ENCODE measurements around the gene GRK2.

Gene GRK2

DNA sequence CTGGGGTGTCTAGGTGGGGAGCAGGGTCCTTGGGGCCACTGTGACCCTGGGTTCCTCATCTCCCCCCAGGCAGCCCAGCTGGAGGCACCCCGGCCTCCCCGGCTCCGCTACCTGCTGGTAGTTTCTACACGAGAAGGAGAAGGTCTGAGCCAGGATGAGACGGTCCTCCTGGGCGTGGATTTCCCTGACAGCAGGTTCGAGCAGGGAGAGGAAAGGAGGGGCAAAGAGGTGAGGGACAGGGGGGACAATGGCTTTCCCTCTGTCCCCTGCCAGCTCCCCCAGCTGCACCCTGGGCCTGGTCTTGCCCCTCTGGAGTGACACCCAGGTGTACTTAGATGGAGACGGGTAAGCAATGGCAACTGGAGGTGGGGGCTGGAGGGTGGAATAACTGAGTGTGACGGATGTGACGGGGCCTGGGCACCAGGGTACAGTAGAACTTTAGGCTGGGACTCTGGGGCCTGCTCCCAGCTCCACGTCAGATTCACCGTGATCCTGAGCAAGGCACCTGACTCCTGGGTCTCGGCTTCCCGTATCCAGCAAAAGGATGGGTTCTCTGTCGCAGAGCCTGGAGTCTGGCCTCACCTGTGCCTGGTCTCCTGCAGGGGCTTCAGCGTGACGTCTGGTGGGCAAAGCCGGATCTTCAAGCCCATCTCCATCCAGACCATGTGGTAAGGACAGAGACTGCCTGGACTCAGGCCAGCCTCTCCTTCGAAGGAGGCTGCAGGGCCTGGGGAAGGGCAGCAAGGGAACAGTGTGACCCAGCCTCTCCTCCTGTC, 40.7 kb downstream of the GRK2 start:
- TF ChIP-seq L3MBTL2 (conservative IDR thresholded peaks at IDR 0.05) (no peak), TARDBP (IDR thresholded peaks at IDR 0.05) (no peak), SP1 (IDR thresholded peaks at IDR 0.05) (no peak), ARNT (IDR thresholded peaks at IDR 0.05) (no peak), BHLHE40 (IDR thresholded peaks at IDR 0.05; ENCODE audit: borderline replicate concordance) (no peak), HDGF (IDR thresholded peaks at IDR 0.05; ENCODE audit: borderline replicate concordance) (no peak), FOXK2 (IDR thresholded peaks at IDR 0.05) (no peak), ZNF384 (IDR thresholded peaks at IDR 0.05) (no peak), LEF1 (IDR thresholded peaks at IDR 0.05; ENCODE audit: borderline replicate concordance) (no peak), FOXM1 (IDR thresholded peaks at IDR 0.05; ENCODE audit: borderline replicate concordance) (no peak), CTBP1 (IDR thresholded peaks at IDR 0.05; ENCODE audit: borderline replicate concordance) (no peak), SUZ12 (IDR thresholded peaks at IDR 0.05) (no peak)
- TF ChIP-seq, protein P1, sequence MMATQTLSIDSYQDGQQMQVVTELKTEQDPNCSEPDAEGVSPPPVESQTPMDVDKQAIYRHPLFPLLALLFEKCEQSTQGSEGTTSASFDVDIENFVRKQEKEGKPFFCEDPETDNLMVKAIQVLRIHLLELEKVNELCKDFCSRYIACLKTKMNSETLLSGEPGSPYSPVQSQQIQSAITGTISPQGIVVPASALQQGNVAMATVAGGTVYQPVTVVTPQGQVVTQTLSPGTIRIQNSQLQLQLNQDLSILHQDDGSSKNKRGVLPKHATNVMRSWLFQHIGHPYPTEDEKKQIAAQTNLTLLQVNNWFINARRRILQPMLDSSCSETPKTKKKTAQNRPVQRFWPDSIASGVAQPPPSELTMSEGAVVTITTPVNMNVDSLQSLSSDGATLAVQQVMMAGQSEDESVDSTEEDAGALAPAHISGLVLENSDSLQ (IDR thresholded peaks at IDR 0.05), result no peak
- ChIA-PET POLR2A (interaction anchor here (0.7 to 2.0 kb wide), 2 partner anchors 11 to 18 kb away, joined by 3 to 6 read pairs; partner anchors contain the start of gene ANKRD13D), CTCF (interaction anchor here (1.2 kb wide), 1 partner anchor 11 kb away, joined by 4 read pairs; no protein-coding TSS in a partner anchor)
- no peak for DNase-seq (ENCODE audit: extremely low spot score)

DNA sequence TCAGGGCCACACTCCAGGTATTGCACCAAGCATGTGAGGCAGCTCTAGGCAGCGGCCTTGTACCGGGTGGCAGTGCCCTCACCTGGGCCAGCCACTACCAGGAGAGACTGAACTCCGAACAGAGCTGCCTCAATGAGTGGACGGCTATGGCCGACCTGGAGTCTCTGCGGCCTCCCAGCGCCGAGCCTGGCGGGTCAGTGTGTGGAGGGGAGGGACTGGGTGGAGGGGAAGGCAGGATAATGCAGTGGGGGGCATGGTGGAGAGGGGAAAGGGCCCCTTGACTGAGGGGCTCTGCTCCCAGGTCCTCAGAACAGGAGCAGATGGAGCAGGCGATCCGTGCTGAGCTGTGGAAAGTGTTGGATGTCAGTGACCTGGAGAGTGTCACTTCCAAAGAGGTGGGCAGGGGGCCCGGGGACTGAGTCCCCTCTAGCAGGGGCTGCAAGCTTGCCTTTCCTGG, 41.3 kb downstream of the GRK2 start:
- TF ChIP-seq, protein P1 (IDR thresholded peaks at IDR 0.05), result no peak
- TF ChIP-seq L3MBTL2 (conservative IDR thresholded peaks at IDR 0.05) (no peak), FOXM1 (IDR thresholded peaks at IDR 0.05; ENCODE audit: borderline replicate concordance) (no peak), ARNT (IDR thresholded peaks at IDR 0.05) (no peak), FOXK2 (IDR thresholded peaks at IDR 0.05) (no peak), TARDBP (IDR thresholded peaks at IDR 0.05) (no peak), SUZ12 (IDR thresholded peaks at IDR 0.05) (no peak), FOXA1 (IDR thresholded peaks at IDR 0.05) (no peak), SP1 (IDR thresholded peaks at IDR 0.05) (no peak), LEF1 (IDR thresholded peaks at IDR 0.05; ENCODE audit: borderline replicate concordance) (no peak), NFRKB (IDR thresholded peaks at IDR 0.05) (no peak), ZNF384 (IDR thresholded peaks at IDR 0.05) (no peak)
- CTCF ChIA-PET, result interaction anchor here (1.2 kb wide), 1 partner anchor 10 kb away, joined by 4 read pairs; no protein-coding TSS in a partner anchor
- no peak for DNase-seq (ENCODE audit: extremely low spot score)
- POLR2A ChIA-PET, result interaction anchor here (0.7 to 2.0 kb wide), 3 partner anchors 10 to 41 kb away, joined by 3 to 6 read pairs (median 3); partner anchors contain the start of genes ANKRD13D and GRK2

DNA sequence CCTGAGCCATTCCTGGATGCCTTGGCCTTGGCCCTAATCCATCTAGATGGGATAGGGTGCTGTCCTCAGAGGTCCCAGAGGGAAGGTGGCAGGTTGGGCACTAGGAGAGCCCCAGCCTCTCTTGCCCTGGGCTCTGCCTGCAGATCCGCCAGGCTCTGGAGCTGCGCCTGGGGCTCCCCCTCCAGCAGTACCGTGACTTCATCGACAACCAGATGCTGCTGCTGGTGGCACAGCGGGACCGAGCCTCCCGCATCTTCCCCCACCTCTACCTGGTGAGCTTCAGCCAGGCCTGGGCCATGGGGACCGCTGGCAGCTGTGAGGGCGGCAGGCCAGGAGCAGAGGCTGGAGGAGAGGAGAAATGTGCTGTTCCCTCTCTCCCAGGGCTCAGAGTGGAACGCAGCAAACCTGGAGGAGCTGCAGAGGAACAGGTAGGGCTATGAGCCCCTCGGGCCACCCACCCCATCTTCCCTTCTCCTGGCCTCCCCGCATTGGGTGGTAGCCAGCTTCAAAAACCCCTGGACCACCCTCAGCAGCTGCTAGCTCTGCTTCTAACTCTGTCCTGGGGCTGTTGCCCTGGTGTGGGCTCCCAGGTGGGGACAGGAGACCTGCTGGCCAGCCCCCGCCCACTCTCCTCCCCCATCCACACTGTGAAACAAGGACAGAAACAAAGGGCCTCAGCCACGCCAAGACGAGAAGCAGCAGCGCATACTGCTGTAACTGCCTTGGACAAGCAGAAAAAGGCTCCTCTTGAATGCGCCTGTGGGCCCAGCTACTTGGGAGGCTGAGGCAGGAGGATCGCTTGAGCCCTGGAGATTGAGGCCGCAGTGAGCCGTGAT, 42.0 kb downstream of the GRK2 start:
- ChIA-PET POLR2A (interaction anchor here (1.3 to 2.0 kb wide), 2 partner anchors 9 to 42 kb away, joined by 3 to 6 read pairs; partner anchors contain the start of gene GRK2), CTCF (no interaction called here)
- TF ChIP-seq LEF1 (IDR thresholded peaks at IDR 0.05; ENCODE audit: borderline replicate concordance) (no peak), ARNT (IDR thresholded peaks at IDR 0.05) (no peak), HDGF (IDR thresholded peaks at IDR 0.05; ENCODE audit: borderline replicate concordance) (no peak), SUZ12 (IDR thresholded peaks at IDR 0.05) (no peak), NFRKB (IDR thresholded peaks at IDR 0.05) (no peak)
- TF ChIP-seq, protein P1 (IDR thresholded peaks at IDR 0.05), result no peak
- no peak for DNase-seq (ENCODE audit: extremely low spot score)

DNA sequence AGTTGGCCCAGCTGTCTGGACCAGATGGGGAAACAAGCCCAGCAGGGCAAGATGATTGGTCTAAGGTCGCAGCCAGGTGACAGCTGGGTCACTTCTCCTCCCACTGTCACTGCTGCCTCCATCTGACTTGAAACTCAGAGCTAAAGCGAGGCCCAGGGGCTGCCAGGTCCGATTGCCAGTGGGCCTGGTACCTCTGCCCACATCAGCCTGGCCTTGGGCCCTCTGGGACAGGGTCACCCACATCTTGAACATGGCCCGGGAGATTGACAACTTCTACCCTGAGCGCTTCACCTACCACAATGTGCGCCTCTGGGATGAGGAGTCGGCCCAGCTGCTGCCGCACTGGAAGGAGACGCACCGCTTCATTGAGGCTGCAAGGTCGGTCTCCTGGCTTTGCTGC, 42.9 kb downstream of the GRK2 start:
- ChIA-PET CTCF (interaction anchor here (0.6 kb wide), 1 partner anchor 286 kb away, joined by 5 read pairs; no protein-coding TSS in a partner anchor), POLR2A (interaction anchor here (2.0 kb wide), 1 partner anchor 9 kb away, joined by 6 read pairs; no protein-coding TSS in a partner anchor)
- DNase-seq (ENCODE audit: extremely low spot score), result no peak
- TF ChIP-seq SUZ12 (IDR thresholded peaks at IDR 0.05) (no peak), BHLHE40 (IDR thresholded peaks at IDR 0.05; ENCODE audit: borderline replicate concordance) (no peak), HDGF (IDR thresholded peaks at IDR 0.05; ENCODE audit: borderline replicate concordance) (no peak), CTBP1 (IDR thresholded peaks at IDR 0.05; ENCODE audit: borderline replicate concordance) (no peak), LEF1 (IDR thresholded peaks at IDR 0.05; ENCODE audit: borderline replicate concordance) (no peak), ARNT (IDR thresholded peaks at IDR 0.05) (no peak), SP1 (IDR thresholded peaks at IDR 0.05) (no peak), ELF4 (IDR thresholded peaks at IDR 0.05) (no peak), L3MBTL2 (conservative IDR thresholded peaks at IDR 0.05) (no peak), NFRKB (IDR thresholded peaks at IDR 0.05) (no peak)
- TF ChIP-seq, protein P1 (IDR thresholded peaks at IDR 0.05), result no peak

DNA sequence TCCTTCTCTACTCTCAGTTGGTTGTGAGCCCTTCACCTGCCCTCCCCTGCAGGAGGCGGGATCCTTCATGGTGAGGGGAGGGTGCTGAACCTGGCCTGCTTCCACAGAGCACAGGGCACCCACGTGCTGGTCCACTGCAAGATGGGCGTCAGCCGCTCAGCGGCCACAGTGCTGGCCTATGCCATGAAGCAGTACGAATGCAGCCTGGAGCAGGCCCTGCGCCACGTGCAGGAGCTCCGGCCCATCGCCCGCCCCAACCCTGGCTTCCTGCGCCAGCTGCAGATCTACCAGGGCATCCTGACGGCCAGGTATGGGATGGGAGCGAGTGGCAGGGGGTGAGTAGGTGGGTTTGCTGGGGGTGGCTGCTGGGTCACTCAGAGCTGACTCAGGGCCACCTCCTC, 43.4 kb downstream of the GRK2 start:
- ChIA-PET POLR2A (no interaction called here), CTCF (interaction anchor here (0.6 kb wide), 1 partner anchor 286 kb away, joined by 5 read pairs; no protein-coding TSS in a partner anchor)
- DNase-seq (ENCODE audit: extremely low spot score), result no peak
- TF ChIP-seq LEF1 (IDR thresholded peaks at IDR 0.05; ENCODE audit: borderline replicate concordance) (no peak), FOXM1 (IDR thresholded peaks at IDR 0.05; ENCODE audit: borderline replicate concordance) (no peak), TARDBP (IDR thresholded peaks at IDR 0.05) (no peak), SUZ12 (IDR thresholded peaks at IDR 0.05) (no peak), FOXK2 (IDR thresholded peaks at IDR 0.05) (no peak), NFRKB (IDR thresholded peaks at IDR 0.05) (no peak), HDGF (IDR thresholded peaks at IDR 0.05; ENCODE audit: borderline replicate concordance) (no peak), SP1 (IDR thresholded peaks at IDR 0.05) (no peak), CTBP1 (IDR thresholded peaks at IDR 0.05; ENCODE audit: borderline replicate concordance) (no peak), ELF4 (IDR thresholded peaks at IDR 0.05) (no peak), ARNT (IDR thresholded peaks at IDR 0.05) (no peak), FOXA1 (IDR thresholded peaks at IDR 0.05) (no peak), L3MBTL2 (conservative IDR thresholded peaks at IDR 0.05) (no peak), ZNF384 (IDR thresholded peaks at IDR 0.05) (no peak)
- TF ChIP-seq, protein P1 (IDR thresholded peaks at IDR 0.05), result no peak

Data from HEK293T (cell line).